ENCODE data around the gene MED26.

- no peak for TF ChIP-seq CTCF (IDR thresholded peaks at IDR 0.05)
- no peak for TF ChIP-seq POLR2A (IDR thresholded peaks at IDR 0.05)
Observed at GRCh38 chr19:16594131-16594586, 33.8 kb downstream of the MED26 start.
